GM21717 (cell line): ENCODE measurements around the gene PSD4.

ENCODE experiments used
- ATAC-seq: cut with Tn5 transposase; IDR thresholded peaks from one replicate; pipeline ENCODE4 v1.9.1; 2021; ENCODE audit warnings: mild to moderate bottlenecking, moderate library complexity; ENCODE audit not compliant: unreplicated experiment

PSD4 gene

DNA sequence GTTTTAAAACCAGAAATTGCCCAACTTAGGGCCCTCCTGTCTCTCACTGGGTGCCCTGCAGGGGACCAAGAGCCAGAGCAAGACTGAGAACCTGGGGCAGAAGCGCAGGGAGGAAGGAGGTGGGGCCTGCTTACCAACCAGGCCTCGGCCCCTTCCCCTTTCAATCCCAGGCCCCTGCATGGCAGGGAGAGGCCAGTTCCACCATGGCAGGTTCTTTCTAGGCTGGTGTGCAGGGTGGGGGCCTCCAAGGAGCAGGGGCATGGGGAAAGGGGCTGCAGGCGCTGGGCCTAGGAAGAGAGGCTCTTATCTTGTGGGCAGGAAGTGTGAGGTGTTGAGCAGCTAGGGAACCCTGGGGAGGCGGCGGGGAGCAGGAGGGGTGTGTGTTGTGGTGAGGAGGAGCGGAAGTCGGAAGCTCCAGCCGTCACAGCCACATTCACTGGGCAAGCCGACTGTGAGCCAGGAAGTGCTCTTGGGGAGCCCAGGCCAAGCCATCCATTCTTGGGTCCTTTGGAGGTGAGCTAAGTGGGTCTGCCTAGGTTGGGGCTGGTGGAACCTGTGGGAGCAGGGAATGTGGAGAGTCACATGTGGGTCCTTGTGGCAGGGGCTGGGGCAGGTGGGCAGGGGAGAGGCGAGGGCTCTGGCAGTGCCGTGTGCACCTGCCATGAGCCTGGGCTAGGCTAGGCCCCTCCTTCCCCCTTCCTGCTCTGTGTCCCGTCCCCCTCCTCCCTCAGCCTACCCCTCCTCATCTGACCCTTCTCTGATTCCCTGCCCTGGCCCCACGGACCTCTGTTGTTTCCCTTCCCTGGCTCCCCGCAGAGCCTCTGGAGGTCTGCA is at the start of gene PSD4:
Gene PSD4 (plus strand): TSS at position 430 of the 834 bp plus-strand sequence. CDS start 8,486 bp downstream, outside the sequence.
- ATAC-seq: peak; percentile 85

DNA sequence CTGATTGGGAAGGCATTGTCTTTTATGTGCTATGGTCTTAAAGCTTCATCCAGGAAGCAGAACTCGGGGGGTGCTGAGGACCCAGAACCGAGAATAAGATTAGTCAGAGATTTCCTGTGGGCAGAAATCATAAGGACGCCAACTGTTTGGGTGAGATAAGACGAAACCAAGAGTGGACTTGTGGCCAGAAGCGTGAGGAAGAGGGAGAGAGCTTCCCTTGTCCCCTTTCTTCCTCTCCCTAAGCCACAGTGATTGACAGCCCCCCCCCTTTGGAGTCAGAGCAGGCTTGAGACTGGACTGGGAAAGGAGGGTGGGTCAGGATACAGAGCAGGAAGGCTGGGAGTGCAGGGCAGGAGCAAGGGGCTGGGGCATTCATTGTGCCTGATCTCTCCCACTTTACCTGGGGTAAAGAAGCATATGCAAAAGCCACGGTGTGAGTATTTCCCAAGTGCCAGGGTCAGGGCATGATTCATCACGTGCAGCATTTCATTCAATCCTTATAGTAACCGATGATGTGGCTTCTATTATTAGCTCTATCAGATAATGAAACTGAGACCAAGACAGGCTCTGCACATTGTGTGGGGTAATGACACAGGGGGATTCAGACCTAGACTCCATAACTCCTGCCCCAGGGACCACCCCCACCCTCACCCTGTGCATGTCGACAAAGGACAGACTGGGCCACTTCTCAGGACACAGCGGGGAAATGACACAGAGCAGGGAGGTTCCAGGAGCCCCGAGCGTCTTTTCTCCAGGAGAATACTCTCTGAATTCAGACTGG is 49.4 kb upstream of the PSD4 start:
- ATAC-seq: peak; percentile 48

DNA sequence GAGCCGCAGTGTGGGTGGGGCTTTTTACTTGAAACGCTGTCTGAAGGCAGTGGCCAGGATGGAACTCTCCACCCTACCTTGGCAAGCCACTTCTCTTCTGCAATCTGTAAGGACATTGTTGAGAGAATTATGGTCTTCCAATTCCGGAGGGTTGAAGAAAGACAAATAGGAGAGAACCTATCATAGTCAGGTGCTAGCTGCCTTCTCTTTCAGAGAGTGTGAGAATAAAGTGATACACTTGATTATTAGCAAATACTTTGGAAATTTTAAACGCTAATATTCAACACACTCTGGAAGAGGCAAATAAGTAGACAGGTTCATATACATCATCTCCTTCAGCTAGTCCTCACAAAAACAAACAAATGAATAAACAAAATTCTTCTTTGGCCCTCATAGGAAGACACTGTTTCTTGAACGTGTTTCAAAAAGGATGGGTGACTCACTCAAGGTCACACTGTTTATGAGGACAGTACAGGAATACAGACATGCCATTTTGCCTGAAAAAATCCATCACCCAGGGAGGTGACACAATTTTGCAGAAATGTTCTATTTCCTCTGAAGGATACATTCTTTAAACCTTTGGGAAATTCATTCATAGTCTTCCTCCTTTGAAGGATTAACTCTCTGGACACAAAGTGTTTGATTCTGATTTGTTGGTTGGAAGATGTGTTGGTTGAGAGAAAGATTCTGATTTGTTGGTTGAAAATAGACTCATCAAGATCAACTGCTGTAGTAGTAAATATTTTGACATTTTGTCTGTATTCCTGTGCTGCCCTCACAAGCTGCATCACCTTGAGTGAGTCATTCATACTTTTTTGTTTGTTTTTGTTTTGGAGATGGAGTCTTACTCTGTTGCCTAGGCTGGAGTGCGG is 48.6 kb upstream of the PSD4 start:
- ATAC-seq: no peak

DNA sequence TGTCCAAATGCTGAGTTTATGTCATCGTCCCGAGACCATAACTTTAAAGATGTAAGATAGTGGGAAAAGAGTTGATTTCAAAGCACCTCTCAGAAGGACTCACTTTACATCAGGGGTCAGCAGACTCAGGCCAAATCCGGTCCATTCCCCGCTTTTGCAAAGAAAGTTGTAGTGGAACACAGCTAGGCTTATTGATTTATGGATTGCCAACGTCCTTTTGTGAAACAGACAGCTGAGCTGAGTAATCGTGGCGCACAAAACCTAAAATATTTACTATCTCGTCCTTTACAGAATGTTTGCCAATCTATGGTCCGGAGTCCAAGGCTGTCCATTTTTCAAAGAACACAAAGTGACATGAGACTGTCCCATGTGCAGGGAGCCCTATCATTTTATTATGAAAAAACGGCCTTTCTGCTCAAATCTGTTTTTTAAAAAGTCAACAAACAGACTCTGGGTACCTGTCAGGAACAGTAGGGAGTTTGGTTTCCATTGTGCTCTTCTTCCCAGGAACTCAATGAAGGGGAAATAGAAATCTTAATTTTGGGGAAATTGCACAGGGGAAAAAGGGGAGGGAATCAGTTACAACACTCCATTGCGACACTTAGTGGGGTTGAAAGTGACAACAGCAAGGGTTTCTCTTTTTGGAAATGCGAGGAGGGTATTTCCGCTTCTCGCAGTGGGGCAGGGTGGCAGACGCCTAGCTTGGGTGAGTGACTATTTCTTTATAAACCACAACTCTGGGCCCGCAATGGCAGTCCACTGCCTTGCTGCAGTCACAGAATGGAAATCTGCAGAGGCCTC is 46.7 kb upstream of the PSD4 start, which contains the start of gene IL1RN:
Gene IL1RN (plus strand): TSS at position 754 of the 801 bp plus-strand sequence. CDS start 27 bp downstream, at position 781.
- ATAC-seq: no peak

DNA sequence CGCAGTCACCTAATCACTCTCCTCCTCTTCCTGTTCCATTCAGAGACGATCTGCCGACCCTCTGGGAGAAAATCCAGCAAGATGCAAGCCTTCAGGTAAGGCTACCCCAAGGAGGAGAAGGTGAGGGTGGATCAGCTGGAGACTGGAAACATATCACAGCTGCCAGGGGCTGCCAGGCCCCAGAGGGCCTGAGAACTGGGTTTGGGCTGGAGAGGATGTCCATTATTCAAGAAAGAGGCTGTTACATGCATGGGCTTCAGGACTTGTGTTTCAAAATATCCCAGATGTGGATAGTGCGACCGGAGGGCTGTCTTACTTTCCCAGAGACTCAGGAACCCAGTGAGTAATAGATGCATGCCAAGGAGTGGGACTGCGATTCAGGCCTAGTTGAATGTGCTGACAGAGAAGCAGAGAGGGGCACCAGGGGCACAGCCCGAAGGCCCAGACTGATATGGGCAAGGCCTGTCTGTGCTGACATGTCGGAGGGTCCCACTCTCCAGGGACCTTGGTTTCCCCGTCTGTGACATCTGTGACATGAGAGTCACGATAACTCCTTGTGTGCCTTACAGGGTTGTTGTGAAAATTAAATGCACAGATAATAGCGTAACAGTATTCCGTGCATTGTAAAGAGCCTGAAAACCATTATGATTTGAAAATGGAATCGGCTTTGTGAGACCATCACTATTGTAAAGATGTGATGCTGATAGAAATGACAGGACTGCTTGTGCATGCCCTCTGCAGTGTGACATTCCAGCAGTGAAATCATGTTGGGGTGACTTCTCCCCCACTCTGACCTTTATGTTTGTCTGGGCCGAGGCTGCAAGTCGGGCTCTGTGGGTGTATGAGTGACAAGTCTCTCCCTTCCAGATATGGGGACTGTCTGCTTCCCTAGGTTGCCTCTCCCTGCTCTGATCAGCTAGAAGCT is 45.9 kb upstream of the PSD4 start:
- ATAC-seq: no peak

DNA sequence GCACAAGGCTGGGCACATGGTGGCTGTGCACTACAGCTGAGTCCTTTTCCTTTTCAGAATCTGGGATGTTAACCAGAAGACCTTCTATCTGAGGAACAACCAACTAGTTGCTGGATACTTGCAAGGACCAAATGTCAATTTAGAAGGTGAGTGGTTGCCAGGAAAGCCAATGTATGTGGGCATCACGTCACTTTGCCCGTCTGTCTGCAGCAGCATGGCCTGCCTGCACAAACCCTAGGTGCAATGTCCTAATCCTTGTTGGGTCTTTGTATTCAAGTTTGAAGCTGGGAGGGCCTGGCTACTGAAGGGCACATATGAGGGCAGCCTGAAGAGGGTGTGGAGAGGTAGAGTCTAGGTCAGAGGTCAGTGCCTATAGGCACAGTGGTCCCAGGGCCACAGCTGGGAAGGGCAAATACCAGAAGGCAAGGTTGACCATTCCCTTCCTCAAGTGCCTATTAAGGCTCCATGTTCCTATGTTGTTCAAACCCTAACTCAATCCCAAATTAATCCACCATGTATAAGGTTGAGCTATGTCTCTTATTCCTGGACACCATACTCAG is 44.2 kb upstream of the PSD4 start:
- no peak for ATAC-seq

DNA sequence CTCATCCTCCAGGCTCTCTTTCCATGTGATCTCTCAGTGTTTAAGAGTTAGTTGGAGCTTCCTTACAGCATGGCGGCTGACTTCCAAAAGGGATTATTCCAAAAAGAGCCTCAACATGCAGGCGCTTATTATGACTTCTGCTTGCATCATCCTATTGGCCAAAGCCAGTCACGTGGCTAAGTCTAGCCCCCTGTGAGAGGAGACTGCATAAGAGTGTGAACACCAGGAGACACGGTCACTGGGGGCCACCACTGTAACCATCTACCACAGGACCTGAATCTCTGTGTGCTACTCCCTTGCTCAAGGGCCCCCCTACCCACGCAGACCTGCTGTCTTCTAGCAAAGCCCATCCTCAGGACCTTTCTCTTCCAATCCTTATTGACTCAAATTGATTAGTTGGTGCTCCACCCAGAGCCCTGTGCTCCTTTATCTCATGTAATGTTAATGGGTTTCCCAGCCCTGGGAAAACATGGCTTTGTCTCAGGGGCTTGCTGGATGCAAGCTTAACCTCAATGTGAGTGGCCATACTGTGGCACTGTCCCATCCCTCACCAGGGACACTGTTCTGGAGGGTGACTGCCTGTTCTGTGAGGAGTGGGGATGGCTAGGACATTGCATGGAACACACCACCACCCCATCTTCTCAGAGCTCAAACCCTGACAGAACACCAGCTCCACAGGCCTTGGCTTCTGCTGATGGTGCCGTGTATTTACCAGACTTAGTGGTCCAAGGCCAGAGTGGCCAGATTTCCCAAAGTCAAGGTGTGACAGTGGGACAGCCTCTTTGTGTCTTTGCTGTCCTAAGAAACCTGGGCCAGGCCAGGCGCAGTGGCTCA is 42.2 kb upstream of the PSD4 start:
- ATAC-seq: no peak

DNA sequence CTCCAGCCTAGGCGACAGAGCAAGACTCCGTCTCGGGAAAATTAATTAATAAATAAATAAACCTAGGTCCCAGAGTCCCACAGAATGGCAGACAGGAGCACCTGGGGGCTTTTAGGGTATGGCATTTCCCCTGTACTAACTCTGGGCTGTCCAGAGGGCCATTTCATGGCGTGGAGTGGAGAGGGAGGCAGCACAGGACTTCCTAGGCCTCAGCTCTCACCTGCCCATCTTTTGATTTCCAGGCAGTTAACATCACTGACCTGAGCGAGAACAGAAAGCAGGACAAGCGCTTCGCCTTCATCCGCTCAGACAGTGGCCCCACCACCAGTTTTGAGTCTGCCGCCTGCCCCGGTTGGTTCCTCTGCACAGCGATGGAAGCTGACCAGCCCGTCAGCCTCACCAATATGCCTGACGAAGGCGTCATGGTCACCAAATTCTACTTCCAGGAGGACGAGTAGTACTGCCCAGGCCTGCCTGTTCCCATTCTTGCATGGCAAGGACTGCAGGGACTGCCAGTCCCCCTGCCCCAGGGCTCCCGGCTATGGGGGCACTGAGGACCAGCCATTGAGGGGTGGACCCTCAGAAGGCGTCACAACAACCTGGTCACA is 41.3 kb upstream of the PSD4 start:
- ATAC-seq: no peak

DNA sequence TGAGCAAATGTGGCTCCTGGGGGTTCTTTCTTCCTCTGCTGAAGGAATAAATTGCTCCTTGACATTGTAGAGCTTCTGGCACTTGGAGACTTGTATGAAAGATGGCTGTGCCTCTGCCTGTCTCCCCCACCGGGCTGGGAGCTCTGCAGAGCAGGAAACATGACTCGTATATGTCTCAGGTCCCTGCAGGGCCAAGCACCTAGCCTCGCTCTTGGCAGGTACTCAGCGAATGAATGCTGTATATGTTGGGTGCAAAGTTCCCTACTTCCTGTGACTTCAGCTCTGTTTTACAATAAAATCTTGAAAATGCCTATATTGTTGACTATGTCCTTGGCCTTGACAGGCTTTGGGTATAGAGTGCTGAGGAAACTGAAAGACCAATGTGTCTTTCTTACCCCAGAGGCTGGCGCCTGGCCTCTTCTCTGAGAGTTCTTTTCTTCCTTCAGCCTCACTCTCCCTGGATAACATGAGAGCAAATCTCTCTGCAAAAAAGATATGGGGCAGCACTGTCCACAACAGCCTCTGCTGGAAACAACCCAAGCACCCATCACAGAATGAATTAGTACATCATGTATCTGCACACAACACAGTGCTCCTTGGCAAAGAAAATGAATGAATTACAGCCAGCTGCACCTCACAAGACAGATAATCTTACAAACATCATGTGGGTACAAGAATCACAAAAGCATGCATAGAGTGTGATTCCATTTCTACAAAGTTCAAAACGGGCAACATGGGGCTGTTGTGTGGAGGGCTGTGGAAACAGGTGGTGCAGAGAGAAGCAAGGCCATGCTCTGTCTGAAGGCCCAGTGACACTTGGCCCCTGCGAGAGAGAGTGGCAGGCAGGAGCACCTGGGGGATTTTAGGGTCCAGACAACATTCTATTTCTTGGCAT is 39.8 kb upstream of the PSD4 start:
- no peak for ATAC-seq

DNA sequence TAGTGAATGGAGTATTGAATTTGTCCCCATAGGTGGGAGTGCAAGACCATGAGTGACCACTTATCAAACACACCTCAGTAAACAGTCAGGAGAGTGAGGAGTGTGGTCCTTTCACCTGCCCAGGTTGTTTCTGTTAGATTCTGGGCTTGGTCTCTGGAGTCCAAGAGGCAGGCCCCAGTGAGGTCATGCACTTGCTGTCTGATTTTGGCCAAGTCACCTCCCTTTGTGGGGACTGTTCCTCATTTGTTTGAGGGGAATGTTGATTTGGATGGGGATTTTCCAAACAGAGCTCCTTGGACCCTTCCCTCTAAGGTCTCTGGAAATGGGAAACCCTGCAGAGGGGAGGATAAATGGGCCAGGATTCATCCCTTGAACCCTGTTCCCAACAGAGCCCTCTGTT is 39.1 kb upstream of the PSD4 start:
- ATAC-seq: no peak

DNA sequence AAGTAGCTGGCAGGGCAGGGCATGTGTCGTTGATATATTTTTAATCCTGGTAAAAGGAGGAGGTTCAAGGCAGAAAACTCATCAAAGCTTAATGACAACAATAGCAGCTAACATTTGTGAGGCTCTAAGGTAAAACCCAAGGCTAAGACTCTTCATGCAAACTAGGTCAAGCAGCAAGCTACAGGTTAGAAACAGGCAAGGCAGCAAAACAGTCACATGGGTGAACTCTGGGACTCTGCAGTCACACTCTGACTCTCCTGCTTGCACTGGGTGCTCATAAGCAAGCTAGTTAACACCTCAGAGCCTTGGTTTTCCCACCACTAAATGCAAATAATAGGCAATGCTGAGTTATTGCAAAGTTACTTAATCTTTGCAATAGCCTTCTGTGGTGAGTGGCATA is 38.5 kb upstream of the PSD4 start:
- no peak for ATAC-seq

DNA sequence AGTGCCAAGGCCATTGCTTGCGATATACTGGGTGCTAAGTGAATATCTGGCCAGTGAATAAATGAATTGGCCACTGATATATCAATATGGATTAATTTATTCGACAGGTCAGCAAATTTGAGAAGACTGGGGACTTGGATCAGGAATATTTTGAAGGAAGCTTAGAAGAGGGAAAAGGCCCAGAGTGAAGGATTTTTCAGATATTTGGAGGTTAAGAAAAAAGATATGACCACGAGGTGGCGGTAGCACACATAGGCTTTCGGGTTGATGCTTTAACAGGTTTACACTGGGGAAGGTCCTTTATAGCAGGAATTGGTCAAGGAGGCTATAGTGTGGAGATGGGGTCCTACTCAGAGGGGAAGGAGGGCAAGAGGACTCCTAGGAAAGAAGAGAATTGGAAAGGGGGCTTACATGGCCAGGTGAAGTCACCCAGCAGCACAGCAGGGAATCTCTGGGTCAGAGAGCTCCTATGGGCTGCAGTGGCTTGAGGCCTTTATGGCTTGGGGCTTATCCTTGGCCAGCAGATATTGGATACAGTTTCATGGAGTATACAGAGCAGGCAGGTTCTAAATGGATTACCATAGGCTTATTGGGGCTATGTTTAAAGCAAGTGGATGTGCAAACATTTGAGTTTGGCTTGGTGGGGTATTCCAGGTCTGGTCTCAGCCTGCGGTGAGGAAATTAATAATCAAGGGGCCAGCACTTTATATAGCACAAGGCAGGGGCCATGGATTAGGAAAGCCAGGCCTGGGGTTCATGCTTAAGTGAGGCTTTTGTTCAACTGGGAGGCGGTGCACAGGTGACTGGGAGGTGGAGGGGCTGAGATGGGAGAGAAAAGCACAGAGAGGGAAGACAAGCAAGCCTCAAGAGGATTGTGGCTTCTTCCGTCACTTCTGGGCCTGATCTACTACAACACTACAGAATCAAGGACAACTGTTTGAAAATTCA is 36.7 kb upstream of the PSD4 start:
- ATAC-seq: no peak

DNA sequence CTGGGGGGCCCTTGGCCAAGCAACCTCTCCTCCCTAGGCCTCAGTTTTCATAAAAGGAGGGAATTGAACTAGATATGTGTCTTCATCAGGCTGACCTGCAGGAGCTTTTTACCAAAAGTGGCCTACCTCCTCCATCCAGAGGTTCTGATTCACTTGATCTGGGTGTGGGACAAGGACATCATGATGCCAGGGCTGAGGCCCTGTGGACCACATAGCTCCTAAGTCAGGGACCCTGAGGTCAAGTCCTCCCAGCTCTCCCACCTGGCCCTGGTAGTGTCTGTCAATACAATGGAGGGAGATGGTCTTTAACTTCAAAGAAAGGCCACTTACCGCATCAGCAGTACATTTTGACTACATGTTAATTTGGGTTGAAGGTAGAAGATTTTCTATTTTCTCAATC is 35.9 kb upstream of the PSD4 start:
- ATAC-seq: no peak

DNA sequence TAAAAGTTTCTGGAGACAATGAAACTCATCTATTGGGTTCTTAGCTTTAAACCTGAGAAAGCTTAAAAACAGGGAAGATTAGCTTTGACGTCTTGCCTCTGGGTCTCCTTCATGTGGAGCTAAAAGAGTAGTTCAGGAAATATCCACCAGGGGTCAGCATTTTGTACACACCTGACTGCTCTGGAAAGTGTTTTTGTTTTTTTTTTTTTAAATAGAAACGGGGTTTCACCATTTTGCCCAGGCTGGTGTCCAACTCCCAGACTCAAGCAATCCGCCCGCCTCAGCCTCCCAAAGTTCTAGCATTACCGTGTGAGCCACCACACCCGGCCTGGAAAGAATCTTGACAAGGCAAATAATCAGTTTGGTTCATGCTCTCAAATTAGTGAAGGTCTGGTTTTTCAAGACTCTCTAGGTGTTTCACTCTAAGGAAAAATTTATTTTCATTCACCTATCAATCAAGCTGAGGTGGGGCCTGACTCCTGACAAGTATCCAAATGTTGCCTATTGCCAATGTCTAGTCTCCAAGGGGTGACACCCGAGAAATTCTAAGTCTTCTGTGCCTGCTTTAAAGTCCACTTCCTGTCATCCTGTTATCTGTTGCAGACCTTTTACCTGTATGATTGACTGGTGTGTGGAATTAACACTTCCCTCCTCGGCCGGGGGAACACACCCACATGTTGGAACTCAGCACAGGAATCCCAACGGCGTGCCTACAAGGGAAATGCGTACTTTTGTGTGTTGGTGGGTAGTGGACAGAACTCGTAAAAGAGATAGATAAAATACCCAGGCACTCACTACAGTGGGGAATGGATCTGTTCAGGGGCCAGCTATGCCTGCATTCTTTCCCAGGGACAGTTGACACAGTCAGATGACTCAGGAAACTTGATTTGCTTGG is 35.1 kb upstream of the PSD4 start:
- no peak for ATAC-seq
